Thyroid gland (tissue), 4 donors: ENCODE results near the gene HNRNPR.

Experiments
- POLR2A ChIP-seq, 2 donors: fragments of 450-650 bp; IDR thresholded peaks; one replicate each; pipeline ENCODE4 v1.6.1; 2017; ENCODE audit warnings: antibody characterized with exemption in 2 of 2, mild to moderate bottlenecking in 2 of 2, moderate library complexity in 1 of 2
- TF ChIP-seq, protein P1 (sequence below), 6 experiments: fragments of 200-600 bp in 3 of 6; fragments of 450-650 bp in 3 of 6; sonication (generic) in 3 of 6; IDR thresholded peaks; one replicate each; pipeline ENCODE4 v1.5.1; 2016 to 2019; ENCODE audit warnings: antibody characterized with exemption in 6 of 6, mild to moderate bottlenecking in 2 of 6, inconsistent platforms in 1 of 6, moderate library complexity in 1 of 6

- TF ChIP-seq, protein P1, sequence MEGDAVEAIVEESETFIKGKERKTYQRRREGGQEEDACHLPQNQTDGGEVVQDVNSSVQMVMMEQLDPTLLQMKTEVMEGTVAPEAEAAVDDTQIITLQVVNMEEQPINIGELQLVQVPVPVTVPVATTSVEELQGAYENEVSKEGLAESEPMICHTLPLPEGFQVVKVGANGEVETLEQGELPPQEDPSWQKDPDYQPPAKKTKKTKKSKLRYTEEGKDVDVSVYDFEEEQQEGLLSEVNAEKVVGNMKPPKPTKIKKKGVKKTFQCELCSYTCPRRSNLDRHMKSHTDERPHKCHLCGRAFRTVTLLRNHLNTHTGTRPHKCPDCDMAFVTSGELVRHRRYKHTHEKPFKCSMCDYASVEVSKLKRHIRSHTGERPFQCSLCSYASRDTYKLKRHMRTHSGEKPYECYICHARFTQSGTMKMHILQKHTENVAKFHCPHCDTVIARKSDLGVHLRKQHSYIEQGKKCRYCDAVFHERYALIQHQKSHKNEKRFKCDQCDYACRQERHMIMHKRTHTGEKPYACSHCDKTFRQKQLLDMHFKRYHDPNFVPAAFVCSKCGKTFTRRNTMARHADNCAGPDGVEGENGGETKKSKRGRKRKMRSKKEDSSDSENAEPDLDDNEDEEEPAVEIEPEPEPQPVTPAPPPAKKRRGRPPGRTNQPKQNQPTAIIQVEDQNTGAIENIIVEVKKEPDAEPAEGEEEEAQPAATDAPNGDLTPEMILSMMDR (IDR thresholded peaks at IDR 0.05), result no peak
- TF ChIP-seq POLR2A (IDR thresholded peaks at IDR 0.05), result no peak
These were observed 49.6 kb upstream of the HNRNPR start for GRCh38 chr1:23393706-23394105.
